Osteoblast (primary cell): ENCODE results near the gene PFN1. TPM values are rescaled to one million over a fixed set of nuclear protein-coding genes. Genes with fewer than 3 reads are reported as not detected.

Experiments used
- DNase-seq: peaks from one replicate; pipeline ENCODE4 v3.0.0; 2011; ENCODE audit warnings: low spot score, mixed read lengths; ENCODE audit not compliant: insufficient read length; ENCODE audit errors: missing footprints
- H2AFZ ChIP-seq: 2 replicates; pipeline ENCODE4 v1.6.0; 2011; ENCODE audit warnings: mild to moderate bottlenecking, low read length
- H3K27ac ChIP-seq: 2 replicates; pipeline ENCODE4 v1.5.1; 2011; ENCODE audit warnings: mild to moderate bottlenecking, low read depth, low read length, moderate library complexity
- H3K27me3 ChIP-seq: 2 replicates; pipeline ENCODE4 v1.6.0; 2012; ENCODE audit warnings: mild to moderate bottlenecking, control low read depth, inconsistent platforms, low read length, moderate library complexity; ENCODE audit not compliant: insufficient read depth
- H3K36me3 ChIP-seq: 2 replicates; pipeline ENCODE4 v1.5.1; 2011; ENCODE audit warnings: mild to moderate bottlenecking, low read length, control low read depth, moderate library complexity; ENCODE audit not compliant: insufficient read depth
- H3K4me1 ChIP-seq: 2 replicates; pipeline ENCODE4 v1.5.1; 2011; ENCODE audit warnings: mild to moderate bottlenecking, low read length, control low read depth, moderate library complexity; ENCODE audit not compliant: insufficient read depth
- H3K4me2 ChIP-seq: 2 replicates; pipeline ENCODE4 v1.6.0; 2011; ENCODE audit warnings: mild to moderate bottlenecking, low read length; ENCODE audit not compliant: insufficient read depth
- H3K4me3 ChIP-seq: fragments of 200-600 bp; sonication (generic); 3 replicates; pipeline ENCODE4 v1.5.1; 2012; ENCODE audit warnings: mild to moderate bottlenecking, low read length, inconsistent platforms; ENCODE audit not compliant: insufficient read depth
- H3K79me2 ChIP-seq: 2 replicates; pipeline ENCODE4 v1.6.0; 2012; ENCODE audit warnings: mild to moderate bottlenecking, low read length, control low read depth, inconsistent platforms; ENCODE audit not compliant: insufficient read depth
- H3K9me3 ChIP-seq: 2 replicates; pipeline ENCODE4 v1.5.1; 2011; ENCODE audit warnings: low read depth, low read length, control low read depth
- H4K20me1 ChIP-seq: 2 replicates; pipeline ENCODE4 v1.6.0; 2012; ENCODE audit warnings: mild to moderate bottlenecking, low read length, control low read depth; ENCODE audit not compliant: insufficient read depth
- total RNA-seq: library from RNA; depleted of rRNA; stranded (reverse); fragments of >200 nt; gene quantifications from 2 replicates; pipeline ENCODE4 v1.2.3, GENCODE V29; 2012
- TF ChIP-seq, protein P1 (sequence below): IDR thresholded peaks from 2 replicates; pipeline ENCODE4 v1.5.1; 2011; ENCODE audit warnings: mild to moderate bottlenecking, low read depth, low read length, moderate library complexity; ENCODE audit errors: extremely low read depth

Gene PFN1
- total RNA-seq, 1 donor, result 425 TPM

GRCh38 chr17:4900231-4901107 lies 47.9 kb downstream of the PFN1 start:
- TF ChIP-seq, protein P1, sequence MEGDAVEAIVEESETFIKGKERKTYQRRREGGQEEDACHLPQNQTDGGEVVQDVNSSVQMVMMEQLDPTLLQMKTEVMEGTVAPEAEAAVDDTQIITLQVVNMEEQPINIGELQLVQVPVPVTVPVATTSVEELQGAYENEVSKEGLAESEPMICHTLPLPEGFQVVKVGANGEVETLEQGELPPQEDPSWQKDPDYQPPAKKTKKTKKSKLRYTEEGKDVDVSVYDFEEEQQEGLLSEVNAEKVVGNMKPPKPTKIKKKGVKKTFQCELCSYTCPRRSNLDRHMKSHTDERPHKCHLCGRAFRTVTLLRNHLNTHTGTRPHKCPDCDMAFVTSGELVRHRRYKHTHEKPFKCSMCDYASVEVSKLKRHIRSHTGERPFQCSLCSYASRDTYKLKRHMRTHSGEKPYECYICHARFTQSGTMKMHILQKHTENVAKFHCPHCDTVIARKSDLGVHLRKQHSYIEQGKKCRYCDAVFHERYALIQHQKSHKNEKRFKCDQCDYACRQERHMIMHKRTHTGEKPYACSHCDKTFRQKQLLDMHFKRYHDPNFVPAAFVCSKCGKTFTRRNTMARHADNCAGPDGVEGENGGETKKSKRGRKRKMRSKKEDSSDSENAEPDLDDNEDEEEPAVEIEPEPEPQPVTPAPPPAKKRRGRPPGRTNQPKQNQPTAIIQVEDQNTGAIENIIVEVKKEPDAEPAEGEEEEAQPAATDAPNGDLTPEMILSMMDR, result no peak
- Histone ChIP-seq H3K27ac (no peak overlapping the region), H3K4me3 (peak overlapping the region; percentile 72), H3K4me2 (peak overlapping the region; percentile 85), H3K4me1 (peaks cover 17% of the 10 kb centered on the region), H3K79me2 (no peaks in the 10 kb centered on the region), H3K36me3 (peaks cover 17% of the 10 kb centered on the region), H3K27me3 (peaks cover 8% of the 10 kb centered on the region), H2AFZ (no peak overlapping the region), H4K20me1 (peaks cover 10% of the 10 kb centered on the region), H3K9me3 (no peaks in the 10 kb centered on the region)
- peak; percentile 80 for DNase-seq

GRCh38 chr17:4899341-4900230 lies 48.7 kb downstream of the PFN1 start, which contains the start of gene C17orf107:
TSS of gene C17orf107 (plus strand) at chr17:4899536. CDS start at chr17:4899763, 227 bp downstream.
- Histone ChIP-seq H3K27ac (peak within 1 kb of the TSS; percentile 56), H3K4me1 (peaks cover 17% of the 10 kb centered on the region), H3K79me2 (no peaks in the 10 kb centered on the region), H3K27me3 (peaks cover 4% of the 10 kb centered on the region), H2AFZ (peak within 1 kb of the TSS; percentile 87), H3K4me3 (peak within 1 kb of the TSS; percentile 72), H4K20me1 (peaks cover 8% of the 10 kb centered on the region), H3K4me2 (peak within 1 kb of the TSS; percentile 85), H3K36me3 (peaks cover 21% of the 10 kb centered on the region), H3K9me3 (no peaks in the 10 kb centered on the region)
- TF ChIP-seq, protein P1, result no peak
- DNase-seq, result peak; percentile 97

- Histone ChIP-seq H3K4me3 (peak overlapping the region; percentile 72), H2AFZ (no peak overlapping the region), H3K4me1 (peaks cover 17% of the 10 kb centered on the region), H3K27ac (peak overlapping the region; percentile 33), H3K9me3 (no peaks in the 10 kb centered on the region), H4K20me1 (peaks cover 8% of the 10 kb centered on the region), H3K27me3 (no peaks in the 10 kb centered on the region), H3K4me2 (peak overlapping the region; percentile 85), H3K36me3 (peaks cover 26% of the 10 kb centered on the region), H3K79me2 (no peaks in the 10 kb centered on the region)
- no peak for DNase-seq
- TF ChIP-seq, protein P1, result no peak
These were observed 49.4 kb downstream of the PFN1 start for GRCh38 chr17:4898927-4899326.
